A549 (cell line): ENCODE measurements around the gene COX4I2. TPM values are rescaled to one million over a fixed set of nuclear protein-coding genes. Genes with fewer than 3 reads are reported as not detected.
A peak's percentile ranks its signal among the peaks of the same experiment; 100 is the strongest.

Experiments
- BHLHE40 ChIP-seq: IDR thresholded peaks from 2 replicates; pipeline ENCODE4 v1.6.1; 2012; ENCODE audit warnings: low read depth, low read length, inconsistent platforms
- CBX2 ChIP-seq: fragments of 200-600 bp; sonication (generic); IDR thresholded peaks from 2 replicates; pipeline ENCODE4 v1.6.1; 2016; ENCODE audit warnings: low read depth, mild to moderate bottlenecking, borderline replicate concordance
- CBX8 ChIP-seq: fragments of 200-600 bp; sonication (generic); IDR thresholded peaks from 2 replicates; pipeline ENCODE4 v1.6.1; 2016
- CHD4 ChIP-seq: fragments of 200-600 bp; sonication (generic); IDR thresholded peaks from 2 replicates; pipeline ENCODE4 v1.6.1; 2016; ENCODE audit warnings: antibody characterized with exemption, mild to moderate bottlenecking, borderline replicate concordance
- EHF ChIP-seq: fragments of 250-450 bp; sonication (Bioruptor Pico); IDR thresholded peaks from 2 replicates; pipeline ENCODE4 v1.5.0; 2020; ENCODE audit warnings: mild to moderate bottlenecking
- FOSB ChIP-seq: fragments of 250-450 bp; sonication (Bioruptor Pico); IDR thresholded peaks from 2 replicates; pipeline ENCODE4 v1.5.0; 2020; ENCODE audit warnings: mild to moderate bottlenecking, moderate library complexity
- HEYL ChIP-seq: fragments of 250-450 bp; sonication (Bioruptor Pico); IDR thresholded peaks from 2 replicates; pipeline ENCODE4 v1.8.0; 2021; ENCODE audit warnings: mild to moderate bottlenecking, moderate library complexity
- HOXB13 ChIP-seq: fragments of 250-450 bp; sonication (Bioruptor Pico); IDR thresholded peaks from 2 replicates; pipeline ENCODE4 v1.5.0; 2020; ENCODE audit warnings: low read depth, mild to moderate bottlenecking, moderate library complexity
- JUN ChIP-seq, 2 experiments: fragments of >200 bp; sonication (Bioruptor Twin); formaldehyde crosslinking; IDR thresholded peaks; 2 replicates in 1 of 2; 3 replicates in 1 of 2; pipeline ENCODE4 v1.6.1; 2016 to 2017
- MAX ChIP-seq: IDR thresholded peaks from 2 replicates; pipeline ENCODE4 v1.6.1; 2012
- MYC ChIP-seq: IDR thresholded peaks from 2 replicates; pipeline ENCODE4 v1.6.1; 2012; ENCODE audit warnings: mild to moderate bottlenecking, inconsistent platforms, low read length, improper control_type of control experiment, borderline replicate concordance
- NFE2L2 ChIP-seq: fragments of 150-350 bp; conservative IDR thresholded peaks from 2 replicates; pipeline ENCODE4 v1.6.1; 2014; ENCODE audit warnings: low read length
- NR3C1 ChIP-seq: fragments of >200 bp; sonication (Bioruptor Twin); formaldehyde crosslinking; IDR thresholded peaks from 3 replicates; pipeline ENCODE4 v1.6.1; 2017
- PHF8 ChIP-seq: fragments of 200-600 bp; sonication (generic); IDR thresholded peaks from 2 replicates; pipeline ENCODE4 v1.6.1; 2016; ENCODE audit warnings: low read depth, mild to moderate bottlenecking, antibody characterized with exemption, moderate library complexity, borderline replicate concordance
- POLR2A ChIP-seq: IDR thresholded peaks from 2 replicates; pipeline ENCODE4 v1.6.1; 2012; ENCODE audit warnings: mild to moderate bottlenecking, low read length
- POLR2AphosphoS2 ChIP-seq: conservative IDR thresholded peaks from 2 replicates; pipeline ENCODE4 v1.6.1; 2012; ENCODE audit warnings: low read length, improper control_type of control experiment, inconsistent platforms
- RAD21 ChIP-seq, 2 experiments: fragments of >200 bp in 1 of 2; sonication (Bioruptor Twin) in 1 of 2; formaldehyde crosslinking in 1 of 2; IDR thresholded peaks in 1 of 2; conservative IDR thresholded peaks in 1 of 2; 2 replicates in 1 of 2; 3 replicates in 1 of 2; pipeline ENCODE4 v1.6.1; 2012 to 2018; ENCODE audit warnings: inconsistent platforms in 1 of 2
- RARB ChIP-seq: fragments of 250-450 bp; sonication (Bioruptor Pico); IDR thresholded peaks from 2 replicates; pipeline ENCODE4 v1.8.0; 2021; ENCODE audit warnings: mild to moderate bottlenecking, moderate library complexity
- REST ChIP-seq: fragments of 200-600 bp; sonication (generic); IDR thresholded peaks from 2 replicates; pipeline ENCODE4 v1.6.1; 2016; ENCODE audit warnings: antibody characterized with exemption, mild to moderate bottlenecking, moderate library complexity
- RFX5 ChIP-seq: fragments of 450-650 bp; IDR thresholded peaks from 2 replicates; pipeline ENCODE4 v1.7.1; 2014; ENCODE audit warnings: antibody characterized with exemption, mild to moderate bottlenecking, moderate library complexity
- TP53 ChIP-seq: fragments of 250-450 bp; sonication (Bioruptor Pico); IDR thresholded peaks from 2 replicates; pipeline ENCODE4 v1.5.0; 2021; ENCODE audit warnings: mild to moderate bottlenecking, moderate library complexity
- ZSCAN20 ChIP-seq: fragments of 250-450 bp; sonication (Bioruptor Pico); IDR thresholded peaks from 2 replicates; pipeline ENCODE4 v1.8.0; 2022; ENCODE audit warnings: mild to moderate bottlenecking, moderate library complexity
- polyA plus RNA-seq, 4 experiments: library from polyadenylated mRNA; depleted of rRNA in 3 of 4; stranded (reverse); fragments of >200 nt; fragmentation: RNase III in 1 of 4; extraction: RNeasy Plus Mini Kit Qiagen cat#74134 plus additional on column Dnase treatment in 1 of 4; gene quantifications; 2 replicates in 3 of 4; 3 replicates in 1 of 4; pipeline ENCODE4 v1.2.3, GENCODE V29; 2011 to 2017
- TF ChIP-seq, protein P1 (sequence below): fragments of >200 bp; sonication (Bioruptor Twin); formaldehyde crosslinking; IDR thresholded peaks from 2 replicates; pipeline ENCODE4 v1.6.1; 2016
- TF ChIP-seq, protein P2 (sequence below): fragments of 250-450 bp; sonication (Bioruptor Pico); IDR thresholded peaks from 2 replicates; pipeline ENCODE4 v1.5.0; 2021; ENCODE audit warnings: mild to moderate bottlenecking, moderate library complexity, borderline replicate concordance

The COX4I2 gene
- polyA plus RNA-seq, 2 of the 4 experiments (the other 2 are of a cell fraction): not detected

- TF ChIP-seq, protein P1, sequence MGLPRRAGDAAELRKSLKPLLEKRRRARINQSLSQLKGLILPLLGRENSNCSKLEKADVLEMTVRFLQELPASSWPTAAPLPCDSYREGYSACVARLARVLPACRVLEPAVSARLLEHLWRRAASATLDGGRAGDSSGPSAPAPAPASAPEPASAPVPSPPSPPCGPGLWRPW: no peak
- no peak for TF ChIP-seq RFX5
- TF ChIP-seq CBX2: no peak
- peak; percentile 69; the same call in 1 of the 2 replicates for TF ChIP-seq EHF
- TF ChIP-seq POLR2A: peak; percentile 39
- no peak for TF ChIP-seq REST
- TF ChIP-seq, protein P2, sequence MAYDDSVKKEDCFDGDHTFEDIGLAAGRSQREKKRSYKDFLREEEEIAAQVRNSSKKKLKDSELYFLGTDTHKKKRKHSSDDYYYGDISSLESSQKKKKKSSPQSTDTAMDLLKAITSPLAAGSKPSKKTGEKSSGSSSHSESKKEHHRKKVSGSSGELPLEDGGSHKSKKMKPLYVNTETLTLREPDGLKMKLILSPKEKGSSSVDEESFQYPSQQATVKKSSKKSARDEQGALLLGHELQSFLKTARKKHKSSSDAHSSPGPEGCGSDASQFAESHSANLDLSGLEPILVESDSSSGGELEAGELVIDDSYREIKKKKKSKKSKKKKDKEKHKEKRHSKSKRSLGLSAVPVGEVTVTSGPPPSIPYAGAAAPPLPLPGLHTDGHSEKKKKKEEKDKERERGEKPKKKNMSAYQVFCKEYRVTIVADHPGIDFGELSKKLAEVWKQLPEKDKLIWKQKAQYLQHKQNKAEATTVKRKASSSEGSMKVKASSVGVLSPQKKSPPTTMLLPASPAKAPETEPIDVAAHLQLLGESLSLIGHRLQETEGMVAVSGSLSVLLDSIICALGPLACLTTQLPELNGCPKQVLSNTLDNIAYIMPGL (CRISPR knock-in tag): no peak; the same call in 1 of the 2 replicates
- TF ChIP-seq MYC: 0 out of 2 replicates have a peak, but pooled peaks have one; percentile 64
- no peak for TF ChIP-seq CBX8
- no peak for TF ChIP-seq FOSB (CRISPR knock-in tag)
- TF ChIP-seq NFE2L2: peak; percentile 30; the same call in 1 of the 2 replicates
- no peak for TF ChIP-seq PHF8
- TF ChIP-seq RARB (CRISPR knock-in tag): peak; percentile 80; the same call in 1 of the 2 replicates
- no peak for TF ChIP-seq BHLHE40
- 0 out of 2 replicates have a peak, but pooled peaks have one; percentile 40 for TF ChIP-seq CHD4
- no peak for TF ChIP-seq ZSCAN20 (CRISPR knock-in tag)
- TF ChIP-seq MAX: peak; percentile 69
- peak; percentile 25 to 45; a peak in 2 of 5 replicates for TF ChIP-seq RAD21 (conservative IDR thresholded peaks at IDR 0.05 in 1 of 2, IDR thresholded peaks at IDR 0.05 in 1 of 2)
- peak; percentile 64 for TF ChIP-seq HEYL (CRISPR knock-in tag)
- no peak for TF ChIP-seq NR3C1
- no peak for TF ChIP-seq POLR2AphosphoS2
- TF ChIP-seq TP53: peak; percentile 64; the same call in 1 of the 2 replicates
- peak; percentile 82 for TF ChIP-seq HOXB13 (CRISPR knock-in tag)
- TF ChIP-seq JUN (IDR thresholded peaks at IDR 0.05): peak; percentile 70 to 86
Measured at GRCh38 chr20:31593221-31594001, 44.3 kb upstream of the COX4I2 start (continued).
